Measurements from ENCODE around the gene MKLN1. TPM values are rescaled to one million over a fixed set of nuclear protein-coding genes. Genes with fewer than 3 reads are reported as not detected.

Gene MKLN1
- total and polyA plus RNA-seq, 2 experiments from 2014 or later: 33.8 to 59.3 TPM

- Histone ChIP-seq H3K27me3 (no peaks in the 10 kb centered on the region), H4K20me1 (ENCODE audit: insufficient read depth, poor library complexity, severe bottlenecking) (peaks cover 96% of the 10 kb centered on the region), H3K27ac (no peak overlapping the region), H3K4me1 (ENCODE audit: insufficient read depth) (peaks cover 11% of the 10 kb centered on the region), H3K36me3 (replicated peaks; ENCODE audit: insufficient read depth, low read depth) (no peaks in the 10 kb centered on the region), H3K9me2 (replicated peaks; ENCODE audit: insufficient read depth) (no peaks in the 10 kb centered on the region), H2AFZ (no peak overlapping the region), H3K4me3 (no peak overlapping the region), H3K79me2 (peaks cover 100% of the 10 kb centered on the region), H3K4me2 (no peak overlapping the region), H3K9me3 (ENCODE audit: low read depth) (no peaks in the 10 kb centered on the region)
- WGBS (ENCODE audit: low lambda C conversion rate, missing lambda C conversion rate): 97% methylated on average over 3 of the region's 3 CpGs
- no peak for TF ChIP-seq EZH2 (IDR thresholded peaks at IDR 0.05; ENCODE audit: borderline replicate concordance)
- TF ChIP-seq, protein P1, sequence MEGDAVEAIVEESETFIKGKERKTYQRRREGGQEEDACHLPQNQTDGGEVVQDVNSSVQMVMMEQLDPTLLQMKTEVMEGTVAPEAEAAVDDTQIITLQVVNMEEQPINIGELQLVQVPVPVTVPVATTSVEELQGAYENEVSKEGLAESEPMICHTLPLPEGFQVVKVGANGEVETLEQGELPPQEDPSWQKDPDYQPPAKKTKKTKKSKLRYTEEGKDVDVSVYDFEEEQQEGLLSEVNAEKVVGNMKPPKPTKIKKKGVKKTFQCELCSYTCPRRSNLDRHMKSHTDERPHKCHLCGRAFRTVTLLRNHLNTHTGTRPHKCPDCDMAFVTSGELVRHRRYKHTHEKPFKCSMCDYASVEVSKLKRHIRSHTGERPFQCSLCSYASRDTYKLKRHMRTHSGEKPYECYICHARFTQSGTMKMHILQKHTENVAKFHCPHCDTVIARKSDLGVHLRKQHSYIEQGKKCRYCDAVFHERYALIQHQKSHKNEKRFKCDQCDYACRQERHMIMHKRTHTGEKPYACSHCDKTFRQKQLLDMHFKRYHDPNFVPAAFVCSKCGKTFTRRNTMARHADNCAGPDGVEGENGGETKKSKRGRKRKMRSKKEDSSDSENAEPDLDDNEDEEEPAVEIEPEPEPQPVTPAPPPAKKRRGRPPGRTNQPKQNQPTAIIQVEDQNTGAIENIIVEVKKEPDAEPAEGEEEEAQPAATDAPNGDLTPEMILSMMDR (IDR thresholded peaks at IDR 0.05; ENCODE audit: poor library complexity): no peak
- no peak for TF ChIP-seq EZH2phosphoT487 (IDR thresholded peaks at IDR 0.05; ENCODE audit: low read depth, severe bottlenecking, unreplicated experiment)
- DNase-seq (ENCODE audit: low spot score): no peak
Measured at GRCh38 chr7:131358636-131359035, 31.0 kb downstream of the MKLN1 start.

DNA sequence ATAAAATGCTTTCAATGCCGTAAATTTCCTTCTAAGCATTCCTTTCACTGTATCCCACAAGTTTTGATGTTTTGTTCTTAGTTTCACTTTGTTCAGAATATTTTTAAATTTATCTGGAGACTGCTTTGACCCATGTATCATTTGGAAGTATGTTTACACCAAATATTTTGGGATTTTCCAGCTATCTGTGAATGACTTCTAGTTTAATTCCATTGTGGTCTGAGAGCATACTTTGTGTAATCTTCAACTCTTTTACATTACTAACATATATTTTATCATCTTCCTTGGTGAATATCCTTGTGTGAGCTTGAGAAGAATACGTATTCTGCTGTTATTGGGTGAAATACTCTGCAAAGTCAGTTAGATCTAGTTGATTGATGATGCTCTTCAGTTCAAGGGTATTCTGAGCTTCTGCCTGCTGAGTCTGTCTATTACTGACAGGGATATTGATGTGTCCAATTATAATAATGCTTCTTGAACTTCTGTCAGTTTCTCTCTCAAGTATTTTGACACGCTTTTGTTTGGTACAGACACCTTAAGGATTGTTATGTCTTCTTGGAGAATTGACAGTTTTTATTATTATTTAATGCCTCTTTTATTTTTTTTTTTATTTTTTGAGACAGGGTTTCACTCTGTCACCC is 31.6 kb downstream of the MKLN1 start:
- no peak overlapping the region for H2AFZ ChIP-seq
- H3K27ac ChIP-seq: no peak overlapping the region
- peaks cover 13% of the 10 kb centered on the region for H3K4me1 ChIP-seq (ENCODE audit: insufficient read depth)
- peaks cover 100% of the 10 kb centered on the region for H3K79me2 ChIP-seq
- no peak overlapping the region for H3K4me3 ChIP-seq
- peaks cover 97% of the 10 kb centered on the region for H4K20me1 ChIP-seq (ENCODE audit: insufficient read depth, poor library complexity, severe bottlenecking)
- H3K9me2 ChIP-seq (replicated peaks; ENCODE audit: insufficient read depth): no peaks in the 10 kb centered on the region
- H3K4me2 ChIP-seq: peak overlapping the region; percentile 7
- 95% methylated on average over 3 of the region's 3 CpGs for WGBS (ENCODE audit: low lambda C conversion rate, missing lambda C conversion rate)
- TF ChIP-seq, protein P1 (IDR thresholded peaks at IDR 0.05; ENCODE audit: poor library complexity): no peak
- no peak for TF ChIP-seq EZH2 (IDR thresholded peaks at IDR 0.05; ENCODE audit: borderline replicate concordance)
- no peak for TF ChIP-seq EZH2phosphoT487 (IDR thresholded peaks at IDR 0.05; ENCODE audit: low read depth, severe bottlenecking, unreplicated experiment)
- no peaks in the 10 kb centered on the region for H3K27me3 ChIP-seq
- H3K36me3 ChIP-seq (replicated peaks; ENCODE audit: insufficient read depth, low read depth): no peaks in the 10 kb centered on the region
- DNase-seq (ENCODE audit: low spot score): no peak
- no peaks in the 10 kb centered on the region for H3K9me3 ChIP-seq (ENCODE audit: low read depth)

DNA sequence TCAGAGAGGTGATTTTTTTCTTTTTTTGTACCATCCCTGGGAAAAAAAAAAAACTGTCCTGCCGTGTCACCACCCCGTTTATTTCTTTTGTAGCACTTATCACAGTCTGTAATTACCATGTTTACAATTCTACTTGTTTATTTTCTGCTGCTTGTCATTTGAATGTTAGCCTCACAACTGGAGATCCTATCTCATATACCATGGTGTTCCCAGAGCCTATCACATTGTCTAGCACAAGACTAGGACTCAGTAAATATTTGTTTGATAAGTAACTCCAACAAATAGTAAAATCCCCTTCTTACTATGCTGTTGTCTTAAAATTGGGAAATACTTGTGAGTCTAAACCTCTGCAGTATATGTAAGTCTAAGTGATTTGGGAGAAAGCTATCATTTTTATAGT is 36.0 kb downstream of the MKLN1 start:
- H3K27ac ChIP-seq: no peak overlapping the region
- peak overlapping the region; percentile 1 for H3K4me3 ChIP-seq
- TF ChIP-seq, protein P1 (IDR thresholded peaks at IDR 0.05; ENCODE audit: poor library complexity): no peak
- no peak for TF ChIP-seq EZH2phosphoT487 (IDR thresholded peaks at IDR 0.05; ENCODE audit: low read depth, severe bottlenecking, unreplicated experiment)
- TF ChIP-seq EZH2 (IDR thresholded peaks at IDR 0.05; ENCODE audit: borderline replicate concordance): no peak
- peaks cover 98% of the 10 kb centered on the region for H4K20me1 ChIP-seq (ENCODE audit: insufficient read depth, poor library complexity, severe bottlenecking)
- H3K9me2 ChIP-seq (replicated peaks; ENCODE audit: insufficient read depth): no peaks in the 10 kb centered on the region
- H3K79me2 ChIP-seq: peaks cover 100% of the 10 kb centered on the region
- no peaks in the 10 kb centered on the region for H3K9me3 ChIP-seq (ENCODE audit: low read depth)
- peak overlapping the region; percentile 3 for H3K4me2 ChIP-seq
- peaks cover 8% of the 10 kb centered on the region for H3K4me1 ChIP-seq (ENCODE audit: insufficient read depth)
- H3K27me3 ChIP-seq: no peaks in the 10 kb centered on the region
- no peaks in the 10 kb centered on the region for H3K36me3 ChIP-seq (replicated peaks; ENCODE audit: insufficient read depth, low read depth)
- no peak overlapping the region for H2AFZ ChIP-seq
- WGBS (ENCODE audit: low lambda C conversion rate, missing lambda C conversion rate): 18% methylated on average over 2 of the region's 2 CpGs
- DNase-seq (ENCODE audit: low spot score): no peak
